Activated CD4-positive, alpha-beta T cell treated with anti-CD3 and anti-CD28 coated beads for 48 hours (primary cell): Measurements from ENCODE around the gene IMMP1L.
A peak's percentile ranks its signal among the peaks of the same experiment; 100 is the strongest.
"Not testable (repeated sequence)": the region's sequence is repeated elsewhere in the genome, so short reads cannot be mapped to it uniquely, and the experiment has no call there.

ENCODE experiments used
- DNase-seq: peaks from one replicate; pipeline ENCODE4 v3.0.0-alpha.2; 2020

IMMP1L gene, protein sequence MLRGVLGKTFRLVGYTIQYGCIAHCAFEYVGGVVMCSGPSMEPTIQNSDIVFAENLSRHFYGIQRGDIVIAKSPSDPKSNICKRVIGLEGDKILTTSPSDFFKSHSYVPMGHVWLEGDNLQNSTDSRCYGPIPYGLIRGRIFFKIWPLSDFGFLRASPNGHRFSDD

GRCh38 chr11:31509429-31510345 is at the start of gene IMMP1L, which contains the start of gene ELP4:
Gene IMMP1L, minus strand, starts transcription at chr11:31509622. Its CDS starts 46,346 bp downstream, at chr11:31463276.
Gene ELP4, plus strand, starts transcription at chr11:31509767. Its CDS starts 18 bp downstream, at chr11:31509785.
- DNase-seq = peak; percentile 96

- DNase-seq = no peak
Measured at GRCh38 chr11:31558001-31558400, 48.6 kb upstream of the IMMP1L start.

- DNase-seq = no peak
Measured at GRCh38 chr11:31555938-31556337, 46.5 kb upstream of the IMMP1L start.

DNA sequence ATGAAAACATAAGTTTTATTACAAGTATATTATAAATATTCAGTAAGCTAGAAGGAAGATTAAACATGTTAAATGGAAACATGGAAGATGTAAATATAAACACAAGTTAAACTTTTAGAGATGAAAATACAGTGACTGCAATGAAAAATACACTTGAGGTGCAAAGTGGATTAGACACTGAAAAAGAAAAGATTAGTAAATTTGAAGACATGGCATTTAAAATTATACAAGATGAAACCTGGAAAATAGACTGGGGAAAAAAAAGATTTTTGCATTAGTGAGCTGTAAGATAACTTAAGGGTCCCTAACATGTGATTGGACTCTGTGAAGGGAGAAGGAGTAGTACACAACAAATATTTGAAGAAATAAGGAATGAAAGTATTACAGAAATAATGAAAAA is 33.4 kb upstream of the IMMP1L start:
- no peak for DNase-seq

DNA sequence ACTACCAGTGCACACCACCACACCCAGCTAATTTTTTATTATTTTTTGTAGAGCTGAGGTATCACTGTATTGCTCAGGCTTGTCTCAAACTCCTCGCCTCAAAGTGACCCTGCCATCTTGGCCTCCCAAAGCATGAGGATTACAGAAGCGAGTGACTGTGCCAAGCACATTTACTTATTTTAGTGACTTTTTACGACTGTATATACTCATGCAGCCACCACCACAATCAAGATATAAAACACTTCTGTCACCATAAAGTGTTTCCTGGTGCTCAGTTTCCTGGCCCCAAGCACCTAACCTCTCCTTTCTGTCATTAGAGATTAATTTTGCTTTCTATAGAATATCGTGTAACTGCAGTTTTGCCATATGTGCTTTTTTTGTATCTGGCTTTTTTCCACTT is 26.1 kb upstream of the IMMP1L start:
- DNase-seq = no peak

- DNase-seq = no peak
Measured at GRCh38 chr11:31531293-31531692, 21.9 kb upstream of the IMMP1L start.

GRCh38 chr11:31529701-31530100 is 20.3 kb upstream of the IMMP1L start:
- DNase-seq = no peak

DNA sequence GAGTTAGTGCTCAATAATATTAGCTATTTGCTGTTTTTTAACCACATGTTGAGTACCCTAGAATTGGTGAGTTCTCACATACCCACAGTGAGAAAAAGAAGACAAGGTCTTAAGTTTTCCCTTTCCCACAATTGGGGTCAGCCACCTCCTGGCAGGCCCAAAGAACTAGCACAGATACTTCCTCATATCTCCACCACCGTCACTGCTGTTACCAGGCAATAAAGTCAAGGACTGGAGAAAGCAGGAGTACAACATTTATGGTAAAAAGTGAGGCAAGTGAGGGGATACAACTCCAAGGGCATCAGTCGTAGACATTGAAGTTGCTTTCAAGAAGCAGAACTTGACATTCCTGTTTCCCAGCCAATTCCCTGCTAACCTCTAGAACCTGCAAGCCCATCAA is 19.8 kb upstream of the IMMP1L start:
- DNase-seq = no peak

- DNase-seq = no peak
Measured at GRCh38 chr11:31521497-31522150, 12.2 kb upstream of the IMMP1L start.

- DNase-seq = no peak
Measured at GRCh38 chr11:31512117-31512516, 2.7 kb upstream of the IMMP1L start.

DNA sequence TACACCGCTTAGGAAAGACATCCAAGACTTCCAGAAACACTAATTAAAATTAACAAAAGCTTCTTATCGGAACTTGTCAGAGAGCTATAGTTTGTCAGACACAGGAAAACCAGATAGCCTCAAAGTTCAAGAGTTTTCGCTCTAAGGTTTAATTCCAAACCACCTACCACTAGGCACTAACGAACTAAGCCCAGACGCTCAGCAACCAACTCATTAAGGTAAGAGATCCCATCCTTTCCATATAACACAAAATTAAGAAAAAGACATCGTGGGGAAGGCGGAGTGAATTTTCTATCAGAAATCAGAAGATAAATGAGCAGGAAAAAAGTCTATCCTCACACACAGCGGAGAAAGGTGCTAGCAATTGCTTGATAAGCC is 382 bp downstream of the IMMP1L start:
- DNase-seq = no peak

DNA sequence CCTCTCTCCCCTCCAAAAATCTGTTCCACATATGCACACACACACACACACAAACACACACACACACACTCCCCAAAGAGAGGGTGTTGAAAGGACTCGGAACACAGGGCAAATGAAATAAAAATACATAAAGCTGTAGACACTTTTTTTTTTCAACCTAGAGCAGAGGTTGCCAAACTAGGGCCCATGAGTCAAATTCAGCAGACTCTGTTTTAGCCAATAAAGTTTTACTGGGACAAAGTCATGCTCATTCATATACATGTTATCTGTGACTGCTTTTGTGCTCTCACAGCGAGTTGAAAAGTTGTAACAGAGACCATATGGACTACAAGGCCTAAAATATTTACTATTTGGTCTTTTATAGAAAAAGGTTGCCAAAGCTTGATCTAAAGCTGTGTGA is 8.9 kb downstream of the IMMP1L start:
- no peak for DNase-seq

GRCh38 chr11:31499576-31500178 is 9.7 kb downstream of the IMMP1L start:
- DNase-seq = no peak

GRCh38 chr11:31493762-31494161 is 15.7 kb downstream of the IMMP1L start:
- not testable (repeated sequence) for DNase-seq

- no peak for DNase-seq
Measured at GRCh38 chr11:31493235-31493634, 16.2 kb downstream of the IMMP1L start.

DNA sequence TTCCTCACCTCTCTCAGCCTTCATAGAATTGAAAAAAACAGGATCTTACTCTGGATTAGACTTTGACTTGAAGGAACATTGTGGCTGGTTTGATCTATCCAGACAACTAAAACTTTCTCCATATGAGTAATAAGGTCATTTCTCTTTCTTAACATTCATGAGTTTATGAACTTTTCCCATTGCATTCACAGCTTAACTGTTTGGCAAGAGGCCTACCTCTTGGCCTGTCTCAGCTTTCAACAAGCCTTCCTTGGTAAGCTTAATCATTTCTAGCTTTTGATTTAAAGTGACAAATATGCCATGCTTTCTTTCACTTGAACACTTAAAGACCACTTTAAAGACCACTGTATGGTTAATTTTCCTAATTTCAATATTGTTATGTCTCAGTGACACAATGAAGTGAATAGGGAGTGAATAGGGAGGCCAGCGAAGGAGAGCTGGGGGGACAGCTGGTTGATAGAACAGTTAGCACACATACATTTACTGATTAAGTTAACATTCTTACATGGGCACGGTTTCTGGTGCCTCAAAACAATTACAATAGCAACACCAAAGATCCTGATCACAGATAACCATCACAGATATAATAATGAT is 17.0 kb downstream of the IMMP1L start:
- no peak for DNase-seq

GRCh38 chr11:31487848-31488247 is 21.6 kb downstream of the IMMP1L start:
- DNase-seq = no peak

- no peak for DNase-seq
Measured at GRCh38 chr11:31484497-31484896, 24.9 kb downstream of the IMMP1L start.

DNA sequence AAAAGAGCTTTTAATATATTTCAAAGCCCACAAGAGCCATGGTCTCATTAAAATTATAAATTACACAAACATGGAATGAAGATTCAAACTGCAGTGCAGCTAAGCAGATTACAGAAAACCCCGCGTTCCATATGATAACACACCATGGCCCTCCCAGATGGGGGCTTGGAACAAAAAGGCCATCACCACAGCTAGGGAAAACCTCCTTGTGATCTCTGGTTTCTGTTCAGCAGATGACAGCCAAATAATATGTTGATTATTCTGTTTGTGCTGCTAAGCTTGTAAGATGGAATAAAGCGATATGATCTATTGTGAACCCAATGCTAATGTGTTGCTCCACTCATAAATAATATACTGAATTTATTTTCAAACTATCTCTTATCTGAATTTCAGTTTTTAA is 28.5 kb downstream of the IMMP1L start:
- no peak for DNase-seq

GRCh38 chr11:31479066-31479465 is 30.4 kb downstream of the IMMP1L start:
- DNase-seq = no peak

DNA sequence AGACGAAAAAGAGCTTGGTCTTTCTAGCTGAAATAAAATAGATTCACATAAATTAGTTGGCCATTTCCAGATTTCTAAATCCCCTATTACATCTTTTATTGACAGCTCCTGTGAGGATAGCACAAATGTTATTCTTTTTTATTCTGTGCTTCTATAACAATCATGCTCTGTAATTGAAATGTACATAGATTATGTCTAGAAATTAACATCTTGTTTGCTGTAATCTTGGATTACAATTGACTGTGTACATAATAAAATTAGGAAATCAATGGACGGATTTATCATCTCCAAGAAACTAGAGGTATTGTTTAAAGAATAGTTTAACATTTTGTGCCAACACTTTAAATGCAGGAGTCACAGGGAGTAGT is 31.2 kb downstream of the IMMP1L start:
- DNase-seq = no peak

DNA sequence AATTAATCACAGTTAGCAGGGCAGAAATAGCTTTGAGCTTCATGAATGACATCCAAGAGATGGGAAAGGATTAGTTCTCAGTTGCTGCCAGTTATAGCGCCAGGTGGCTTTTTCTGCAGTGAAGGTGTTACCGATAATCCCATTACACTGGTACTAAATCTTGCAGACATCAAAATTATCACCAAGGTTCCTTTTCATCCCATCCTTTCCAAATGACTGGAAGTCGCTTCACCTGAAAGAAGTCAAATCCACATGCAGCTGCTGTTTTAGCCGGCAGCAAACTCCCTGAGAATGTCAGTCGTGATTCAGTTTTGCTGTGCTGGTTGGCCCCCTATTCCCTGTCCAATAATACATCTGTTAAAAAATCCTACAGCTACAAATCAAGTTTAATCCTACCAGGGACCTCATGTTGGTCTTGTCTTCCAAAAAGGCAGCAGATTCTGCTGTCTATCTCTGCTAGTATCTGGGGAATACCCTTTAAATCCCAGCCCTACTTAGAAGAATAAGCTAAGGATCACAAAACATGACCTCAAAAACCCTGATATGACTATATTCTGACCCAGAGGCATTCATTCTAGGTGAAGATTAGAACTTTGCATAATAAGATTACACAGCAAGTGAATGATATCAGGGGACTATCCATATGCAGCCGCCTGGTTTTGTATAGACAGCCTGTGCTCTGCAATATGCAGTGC is 31.7 kb downstream of the IMMP1L start:
- no peak for DNase-seq
